K562 (cell line): ENCODE measurements around the gene FAM193A. TPM values are rescaled to one million over a fixed set of nuclear protein-coding genes. Genes with fewer than 3 reads are reported as not detected.

Experiments used
- E2F4 ChIP-seq: sonication (generic); formaldehyde crosslinking; IDR thresholded peaks from 2 replicates; pipeline ENCODE4 v1.8.0; 2022; ENCODE audit warnings: mild to moderate bottlenecking, low read depth, missing genetic modification reagents
- IFI16 ChIP-seq: fragments of 250-450 bp; sonication (Bioruptor Pico); IDR thresholded peaks from 2 replicates; pipeline ENCODE4 v2.1.2; 2022; ENCODE audit warnings: mild to moderate bottlenecking, inconsistent platforms
- MAZ ChIP-seq, 2 experiments: fragments of 450-650 bp in 1 of 2; sonication (generic) in 1 of 2; formaldehyde crosslinking; IDR thresholded peaks in 1 of 2; conservative IDR thresholded peaks in 1 of 2; 2 replicates each; pipeline versions ENCODE4 v1.4.0 to v1.5.0; 2020; ENCODE audit warnings: mild to moderate bottlenecking in 1 of 2, missing genetic modification reagents in 1 of 2
- NFIC ChIP-seq: fragments of 450-650 bp; IDR thresholded peaks from 2 replicates; pipeline ENCODE4 v1.6.1; 2017; ENCODE audit warnings: mild to moderate bottlenecking, inconsistent platforms
- NR2C1 ChIP-seq, 2 experiments: fragments of 450-650 bp; IDR thresholded peaks; 2 replicates each; pipeline ENCODE4 v1.6.1; 2017; ENCODE audit warnings: mild to moderate bottlenecking in 2 of 2, antibody characterized with exemption in 1 of 2, inconsistent platforms in 1 of 2, missing compliant biosample characterization in 1 of 2, missing genetic modification characterization in 1 of 2
- PURB ChIP-seq: sonication (generic); formaldehyde crosslinking; IDR thresholded peaks from 2 replicates; pipeline ENCODE4 v1.9.0; 2021; ENCODE audit warnings: low read depth, mild to moderate bottlenecking, missing genetic modification reagents
- ZBTB40 ChIP-seq, 2 experiments: fragments of 450-650 bp in 1 of 2; sonication (generic) in 1 of 2; formaldehyde crosslinking in 1 of 2; IDR thresholded peaks; 2 replicates each; pipeline versions ENCODE4 v1.7.1 to v1.9.0; 2016 to 2022; ENCODE audit warnings: inconsistent platforms in 1 of 2, mild to moderate bottlenecking in 1 of 2, missing genetic modification reagents in 1 of 2
- ZNF699 ChIP-seq: fragments of 250-450 bp; sonication (Bioruptor Pico); IDR thresholded peaks from 2 replicates; pipeline ENCODE4 v1.8.0; 2021; ENCODE audit warnings: mild to moderate bottlenecking, moderate library complexity; ENCODE audit not compliant: insufficient replicate concordance
- ZNF778 ChIP-seq: fragments of 450-650 bp; formaldehyde crosslinking; IDR thresholded peaks from 2 replicates; pipeline ENCODE4 v1.4.0; 2020; ENCODE audit warnings: mild to moderate bottlenecking, moderate library complexity
- ZNF830 ChIP-seq: fragments of 250-450 bp; sonication (Bioruptor Pico); IDR thresholded peaks from 2 replicates; pipeline ENCODE4 v1.5.0; 2021; ENCODE audit warnings: mild to moderate bottlenecking
- polyA plus RNA-seq, 8 experiments: library from polyadenylated mRNA; depleted of rRNA in 4 of 8; stranded (reverse) in 5 of 8; unstranded in 3 of 8; fragments of >200 nt; fragmentation: Nextera tagmentation in 2 of 8; fragmentation: Illumina TruSeq in 1 of 8; extraction: Ambion mirVana in 2 of 8; extraction: Trizol in 1 of 8; gene quantifications; 2 replicates each; pipeline versions ENCODE4 v1.2.1 to v1.2.3, GENCODE V29; 2011 to 2014; ENCODE audit warnings: inconsistent platforms in 1 of 8, missing spikeins in 1 of 8
- total RNA-seq, 7 experiments: library from RNA; depleted of rRNA in 6 of 7; stranded (reverse); fragments of >200 nt in 6 of 7; fragmentation: Illumina TruSeq in 2 of 7; extraction: Trizol in 2 of 7; gene quantifications; 2 replicates each; pipeline versions ENCODE4 v1.2.1 to v1.2.3, GENCODE V29; 2011 to 2021; ENCODE audit warnings: low replicate concordance in 1 of 7
- TF ChIP-seq, protein P1 (sequence below), 2 experiments: fragments of 450-650 bp; IDR thresholded peaks; 2 replicates each; pipeline ENCODE4 v1.6.1; 2018; ENCODE audit warnings: mild to moderate bottlenecking in 2 of 2, low read depth in 1 of 2; ENCODE audit not compliant: partially characterized antibody in 2 of 2

The FAM193A gene
- total and polyA plus RNA-seq, 9 of the 15 experiments (the other 6 are each of a cell fraction or from before 2014, with no cell fraction given), result 0.46 to 24.6 (median 9.6) TPM

- peak; percentile 38; the same call in 1 of the 2 replicates for TF ChIP-seq ZBTB40 (IDR thresholded peaks at IDR 0.05)
- no peak for TF ChIP-seq ZBTB40 (CRISPR knock-in tag; IDR thresholded peaks at IDR 0.05)
- no peak for TF ChIP-seq PURB (CRISPR knock-in tag)
- TF ChIP-seq ZNF778 (CRISPR knock-in tag), result no peak
- peak; percentile 43 to 63; a peak in 2 of 4 replicates for TF ChIP-seq MAZ (CRISPR knock-in tag; conservative IDR thresholded peaks at IDR 0.05 in 1 of 2, IDR thresholded peaks at IDR 0.05 in 1 of 2)
- TF ChIP-seq NR2C1 (IDR thresholded peaks at IDR 0.05), result no peak
- TF ChIP-seq NR2C1 (tag; IDR thresholded peaks at IDR 0.05), result no peak
- TF ChIP-seq, protein P1, sequence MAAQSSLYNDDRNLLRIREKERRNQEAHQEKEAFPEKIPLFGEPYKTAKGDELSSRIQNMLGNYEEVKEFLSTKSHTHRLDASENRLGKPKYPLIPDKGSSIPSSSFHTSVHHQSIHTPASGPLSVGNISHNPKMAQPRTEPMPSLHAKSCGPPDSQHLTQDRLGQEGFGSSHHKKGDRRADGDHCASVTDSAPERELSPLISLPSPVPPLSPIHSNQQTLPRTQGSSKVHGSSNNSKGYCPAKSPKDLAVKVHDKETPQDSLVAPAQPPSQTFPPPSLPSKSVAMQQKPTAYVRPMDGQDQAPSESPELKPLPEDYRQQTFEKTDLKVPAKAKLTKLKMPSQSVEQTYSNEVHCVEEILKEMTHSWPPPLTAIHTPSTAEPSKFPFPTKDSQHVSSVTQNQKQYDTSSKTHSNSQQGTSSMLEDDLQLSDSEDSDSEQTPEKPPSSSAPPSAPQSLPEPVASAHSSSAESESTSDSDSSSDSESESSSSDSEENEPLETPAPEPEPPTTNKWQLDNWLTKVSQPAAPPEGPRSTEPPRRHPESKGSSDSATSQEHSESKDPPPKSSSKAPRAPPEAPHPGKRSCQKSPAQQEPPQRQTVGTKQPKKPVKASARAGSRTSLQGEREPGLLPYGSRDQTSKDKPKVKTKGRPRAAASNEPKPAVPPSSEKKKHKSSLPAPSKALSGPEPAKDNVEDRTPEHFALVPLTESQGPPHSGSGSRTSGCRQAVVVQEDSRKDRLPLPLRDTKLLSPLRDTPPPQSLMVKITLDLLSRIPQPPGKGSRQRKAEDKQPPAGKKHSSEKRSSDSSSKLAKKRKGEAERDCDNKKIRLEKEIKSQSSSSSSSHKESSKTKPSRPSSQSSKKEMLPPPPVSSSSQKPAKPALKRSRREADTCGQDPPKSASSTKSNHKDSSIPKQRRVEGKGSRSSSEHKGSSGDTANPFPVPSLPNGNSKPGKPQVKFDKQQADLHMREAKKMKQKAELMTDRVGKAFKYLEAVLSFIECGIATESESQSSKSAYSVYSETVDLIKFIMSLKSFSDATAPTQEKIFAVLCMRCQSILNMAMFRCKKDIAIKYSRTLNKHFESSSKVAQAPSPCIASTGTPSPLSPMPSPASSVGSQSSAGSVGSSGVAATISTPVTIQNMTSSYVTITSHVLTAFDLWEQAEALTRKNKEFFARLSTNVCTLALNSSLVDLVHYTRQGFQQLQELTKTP (IDR thresholded peaks at IDR 0.05; ENCODE audit: low read depth in 1 of 2, partially characterized antibody in 2 of 2), result no peak
- no peak; the same call in 1 of the 2 replicates for TF ChIP-seq NFIC
- no peak for TF ChIP-seq ZNF699
- TF ChIP-seq IFI16 (CRISPR knock-in tag), result no peak
- TF ChIP-seq E2F4 (CRISPR knock-in tag), result no peak
- no peak for TF ChIP-seq ZNF830 (CRISPR knock-in tag)
Measured at GRCh38 chr4:2755821-2756690, 219.6 kb downstream of the FAM193A start, which contains the start of gene TNIP2 (continued).
